ENCODE measurements around the gene FRRS1.

Gene FRRS1

DNA sequence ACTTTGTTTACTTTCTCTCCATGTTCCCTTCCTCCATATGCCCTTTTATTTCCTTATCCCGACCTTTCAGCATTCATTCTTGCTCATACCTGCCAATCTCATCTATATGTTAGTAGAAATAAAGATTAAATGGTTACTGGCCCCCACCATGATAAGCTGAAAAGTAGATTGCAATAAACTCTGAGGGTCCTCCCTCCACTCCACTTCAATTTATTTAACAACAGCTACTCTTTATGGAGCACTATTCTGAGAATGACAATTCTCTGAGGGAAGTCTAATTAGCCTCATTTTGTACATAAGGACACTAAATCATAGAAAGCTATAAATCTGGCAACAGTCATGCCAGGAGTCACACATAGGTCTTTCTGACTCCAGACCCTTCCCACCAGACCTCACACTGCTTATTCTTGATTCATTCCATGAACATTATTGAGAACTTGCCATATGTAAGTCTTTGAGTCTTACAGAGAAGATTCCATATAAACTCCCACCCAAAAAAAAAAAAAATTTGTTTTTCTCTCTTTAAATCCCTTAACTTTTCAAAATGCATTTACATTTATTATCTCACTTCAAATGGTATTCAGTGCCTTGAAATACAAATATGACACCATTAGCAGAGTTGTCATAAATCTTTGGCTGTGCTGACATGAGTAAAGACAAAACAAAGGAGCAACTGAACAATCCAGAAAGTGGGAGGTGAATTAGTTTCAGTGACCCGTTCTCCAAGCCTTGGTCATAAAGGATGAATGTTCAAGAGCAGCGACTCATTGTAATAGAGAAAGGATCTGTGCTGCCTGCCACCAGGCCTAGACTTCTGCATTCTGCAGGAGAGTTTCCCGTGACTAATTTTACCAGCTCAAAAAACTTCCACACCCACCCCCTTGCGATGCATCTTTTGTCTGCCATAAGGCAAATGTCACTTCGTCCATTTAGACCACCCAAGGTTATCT is 92.0 kb downstream of the FRRS1 start:
- Mint-ChIP-seq H3K27me3 (ENCODE audit: low read depth) (peaks cover 14% of the 10 kb centered on the region), H3K36me3 (ENCODE audit: low read depth) (no peaks in the 10 kb centered on the region), H3K27ac (no peak overlapping the region), H3K9me3 (no peaks in the 10 kb centered on the region), H3K4me3 (no peak overlapping the region), H3K4me1 (ENCODE audit: low read depth) (no peaks in the 10 kb centered on the region)
- DNase-seq (ENCODE audit: low spot score), result no peak

DNA sequence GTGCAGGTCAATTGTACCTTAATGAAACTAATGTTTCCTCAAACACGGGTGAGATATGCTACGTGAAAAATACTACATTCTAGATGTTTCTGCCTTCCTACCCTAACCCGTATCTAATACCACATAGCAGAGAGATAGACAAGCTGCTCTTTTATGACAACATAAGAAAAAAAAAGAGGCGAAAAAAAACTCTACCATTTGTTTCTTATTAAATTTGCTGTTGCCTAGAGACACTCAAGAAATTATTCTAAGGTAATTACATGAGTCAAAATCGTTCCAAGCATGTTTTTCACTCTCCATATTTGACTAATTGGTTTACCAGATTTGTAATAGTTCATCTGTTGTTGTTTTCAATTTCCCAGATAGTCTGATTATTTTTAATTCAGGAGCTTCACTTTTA is 93.1 kb downstream of the FRRS1 start:
- no peak for DNase-seq (ENCODE audit: low spot score)
- H3K27me3 Mint-ChIP-seq (ENCODE audit: low read depth), result peaks cover 14% of the 10 kb centered on the region

DNA sequence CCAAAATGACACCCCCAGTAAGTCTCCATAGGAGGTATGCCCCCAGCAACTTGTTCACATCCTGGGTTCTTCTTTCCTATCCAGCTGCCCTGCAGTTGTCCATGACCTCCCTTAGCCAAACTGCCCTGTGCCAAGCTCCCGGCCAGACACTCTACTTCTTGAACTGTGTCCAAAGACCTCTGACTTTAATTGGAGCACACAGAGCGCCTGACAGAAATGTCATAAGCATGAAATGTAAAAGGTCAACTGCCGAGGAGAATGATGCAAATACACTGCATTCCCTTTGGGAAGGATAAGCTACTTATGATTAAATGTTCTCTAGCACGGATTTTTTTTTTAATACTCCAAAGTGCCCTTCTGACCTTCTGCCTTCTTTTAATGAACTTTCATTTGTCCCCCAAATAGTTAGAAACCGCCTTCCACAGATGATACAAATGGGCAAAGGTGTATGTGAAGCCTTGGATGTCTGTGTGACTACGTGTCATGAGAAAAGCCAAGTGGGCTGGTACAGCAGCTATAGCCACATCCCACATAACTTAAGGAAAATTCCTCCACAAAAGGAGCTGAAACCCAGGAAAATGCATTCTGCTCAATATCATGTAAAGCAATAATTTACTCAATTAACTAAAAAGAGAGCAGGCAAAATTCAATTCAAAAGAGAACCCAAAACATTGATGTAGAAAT is 93.8 kb downstream of the FRRS1 start:
- Mint-ChIP-seq H3K4me3 (no peak overlapping the region), H3K27ac (no peak overlapping the region), H3K9me3 (no peaks in the 10 kb centered on the region), H3K4me1 (ENCODE audit: low read depth) (no peaks in the 10 kb centered on the region), H3K36me3 (ENCODE audit: low read depth) (no peaks in the 10 kb centered on the region), H3K27me3 (ENCODE audit: low read depth) (peaks cover 14% of the 10 kb centered on the region)
- DNase-seq (ENCODE audit: low spot score), result no peak

More for the DNA sequence above, 93.1 kb downstream of the FRRS1 start:
- H3K9me3 Mint-ChIP-seq, result no peaks in the 10 kb centered on the region
- H3K36me3 Mint-ChIP-seq (ENCODE audit: low read depth), result no peaks in the 10 kb centered on the region
- H3K27ac Mint-ChIP-seq, result no peak overlapping the region
- no peaks in the 10 kb centered on the region for H3K4me1 Mint-ChIP-seq (ENCODE audit: low read depth)
- H3K4me3 Mint-ChIP-seq, result no peak overlapping the region

DNA sequence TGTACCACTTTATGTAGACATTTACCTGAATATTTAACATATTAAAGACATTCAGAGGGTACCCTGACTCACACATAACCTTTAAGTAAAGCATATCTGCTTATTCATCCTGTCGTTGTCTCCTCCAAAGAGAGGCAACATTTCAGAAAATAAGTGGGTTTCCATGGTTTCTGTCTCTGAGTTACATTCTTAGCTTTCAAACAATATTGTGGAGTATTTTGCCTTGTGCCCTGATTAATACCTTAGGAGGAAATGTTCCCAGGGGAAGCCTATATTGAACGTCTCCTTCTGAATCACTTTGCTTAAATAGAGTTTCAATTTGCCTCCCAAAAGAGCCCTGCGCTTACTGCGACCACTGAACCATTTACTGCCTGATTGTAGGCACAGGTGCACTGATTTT is 94.4 kb downstream of the FRRS1 start:
- no peak overlapping the region for H3K27ac Mint-ChIP-seq

DNA sequence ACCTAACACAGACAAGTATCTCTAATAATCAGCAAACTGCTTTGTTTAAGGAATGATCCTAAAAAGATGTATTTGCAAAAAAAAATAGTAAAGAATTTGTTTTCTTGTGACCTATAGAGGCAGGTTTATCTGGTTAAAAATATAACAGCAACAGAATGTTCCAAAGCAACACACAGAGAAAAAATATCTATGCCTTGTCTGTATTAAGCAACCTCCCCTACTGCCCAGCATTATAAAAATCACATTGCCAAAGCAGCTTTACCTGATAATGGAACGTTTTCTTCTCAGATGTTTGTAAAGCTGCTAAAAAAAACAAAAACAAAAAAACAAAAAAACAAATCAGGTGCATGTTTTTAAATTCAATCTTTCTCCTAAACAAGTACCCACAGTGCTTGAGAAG is 95.9 kb downstream of the FRRS1 start:
- no peaks in the 10 kb centered on the region for H3K36me3 Mint-ChIP-seq (ENCODE audit: low read depth)
- no peaks in the 10 kb centered on the region for H3K4me1 Mint-ChIP-seq (ENCODE audit: low read depth)
- peaks cover 8% of the 10 kb centered on the region for H3K27me3 Mint-ChIP-seq (ENCODE audit: low read depth)
- no peak overlapping the region for H3K27ac Mint-ChIP-seq
- no peaks in the 10 kb centered on the region for H3K9me3 Mint-ChIP-seq
- DNase-seq (ENCODE audit: low spot score), result no peak
- no peak overlapping the region for H3K4me3 Mint-ChIP-seq

More for the DNA sequence above, 94.4 kb downstream of the FRRS1 start:
- Mint-ChIP-seq H3K36me3 (ENCODE audit: low read depth) (no peaks in the 10 kb centered on the region), H3K9me3 (no peaks in the 10 kb centered on the region), H3K4me3 (no peak overlapping the region), H3K4me1 (ENCODE audit: low read depth) (no peaks in the 10 kb centered on the region), H3K27me3 (ENCODE audit: low read depth) (peaks cover 16% of the 10 kb centered on the region)
- DNase-seq (ENCODE audit: low spot score), result no peak

DNA sequence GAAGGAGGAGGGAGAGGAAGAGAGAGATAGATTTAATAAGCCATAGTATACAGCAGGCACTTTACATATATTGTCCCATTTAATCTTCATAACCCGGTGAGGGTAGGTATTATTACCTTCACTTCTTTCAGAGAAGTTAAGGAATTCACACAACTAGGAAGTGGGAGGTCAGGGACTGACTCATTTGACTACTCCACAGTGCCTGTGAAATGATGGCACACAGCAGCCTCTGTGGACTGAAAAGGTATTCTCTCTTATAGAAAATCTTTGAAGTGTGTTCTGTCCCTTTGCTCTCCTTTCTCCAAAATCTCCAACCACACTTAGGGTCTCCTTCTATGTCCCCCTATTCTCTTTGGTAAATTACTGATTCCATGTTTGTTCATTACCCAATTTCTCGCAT is 96.6 kb downstream of the FRRS1 start:
- Mint-ChIP-seq H3K36me3 (ENCODE audit: low read depth) (no peaks in the 10 kb centered on the region), H3K9me3 (no peaks in the 10 kb centered on the region), H3K27me3 (ENCODE audit: low read depth) (peaks cover 8% of the 10 kb centered on the region), H3K27ac (no peak overlapping the region), H3K4me3 (no peak overlapping the region), H3K4me1 (ENCODE audit: low read depth) (no peaks in the 10 kb centered on the region)
- DNase-seq (ENCODE audit: low spot score), result no peak

DNA sequence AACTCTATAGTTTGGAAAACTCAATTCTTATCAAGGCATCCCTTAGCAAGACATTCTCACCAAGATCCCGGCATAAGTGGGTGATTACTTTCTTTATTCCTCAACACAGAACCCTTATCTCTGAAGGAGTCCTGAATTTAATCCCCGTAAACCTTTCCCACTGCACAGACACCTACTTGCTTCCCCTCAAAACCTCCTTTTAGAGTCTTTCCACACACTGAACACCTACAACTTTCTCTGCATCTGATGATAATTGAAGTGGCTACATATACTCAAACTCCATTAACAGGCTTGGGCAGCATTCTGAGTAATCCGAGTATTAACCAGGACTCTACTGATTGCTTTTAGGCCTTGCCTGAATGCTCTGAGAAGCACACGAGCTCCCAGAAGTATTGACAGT is 97.1 kb downstream of the FRRS1 start:
- peaks cover 5% of the 10 kb centered on the region for H3K27me3 Mint-ChIP-seq (ENCODE audit: low read depth)
- H3K4me3 Mint-ChIP-seq, result no peak overlapping the region
- H3K27ac Mint-ChIP-seq, result no peak overlapping the region

DNA sequence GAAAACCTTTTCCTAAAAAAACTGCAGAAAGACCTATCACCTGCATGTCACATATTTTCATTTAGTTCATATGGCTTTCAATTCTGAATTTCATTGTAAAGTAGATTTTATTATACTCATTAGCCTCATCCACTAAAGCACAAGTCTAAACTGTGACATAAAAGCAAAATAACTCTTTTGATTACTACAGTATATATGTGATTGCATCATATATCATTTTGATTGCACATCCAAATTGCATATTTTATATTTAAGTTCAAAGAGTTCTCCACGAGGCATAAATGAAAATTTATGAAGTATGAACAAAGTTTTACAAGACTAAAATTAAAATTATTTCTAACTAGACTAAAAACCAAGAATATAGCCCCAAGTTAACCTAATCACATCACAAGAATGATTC is 101.2 kb downstream of the FRRS1 start:
- Mint-ChIP-seq H3K36me3 (ENCODE audit: low read depth) (no peaks in the 10 kb centered on the region), H3K27ac (no peak overlapping the region), H3K27me3 (ENCODE audit: low read depth) (peaks cover 6% of the 10 kb centered on the region), H3K4me1 (ENCODE audit: low read depth) (no peaks in the 10 kb centered on the region), H3K9me3 (no peaks in the 10 kb centered on the region), H3K4me3 (no peak overlapping the region)
- DNase-seq (ENCODE audit: low spot score), result no peak

More for the DNA sequence above, 97.1 kb downstream of the FRRS1 start:
- Mint-ChIP-seq H3K9me3 (no peaks in the 10 kb centered on the region), H3K4me1 (ENCODE audit: low read depth) (no peaks in the 10 kb centered on the region), H3K36me3 (ENCODE audit: low read depth) (no peaks in the 10 kb centered on the region)
- no peak for DNase-seq (ENCODE audit: low spot score)

DNA sequence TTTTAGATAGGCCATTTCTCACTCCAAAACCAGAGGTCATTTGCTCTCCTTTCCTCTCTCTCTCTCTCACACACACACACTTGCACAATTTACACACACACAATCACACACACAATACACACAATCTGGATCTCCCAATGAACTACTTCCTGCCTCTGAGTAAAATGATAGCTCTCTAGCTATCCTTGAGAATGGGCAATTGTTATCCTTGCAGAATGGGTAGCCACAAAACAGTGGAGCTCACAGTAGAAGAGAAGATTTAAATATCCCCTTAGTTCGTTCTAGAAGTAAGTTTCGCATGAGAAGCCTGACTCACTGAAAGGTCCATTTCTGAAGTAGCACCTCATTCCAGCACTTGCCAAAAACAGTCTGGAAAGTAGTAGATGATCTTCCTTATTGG is 102.9 kb downstream of the FRRS1 start:
- no peak for DNase-seq (ENCODE audit: low spot score)
- Mint-ChIP-seq H3K9me3 (no peaks in the 10 kb centered on the region), H3K27ac (no peak overlapping the region), H3K36me3 (ENCODE audit: low read depth) (no peaks in the 10 kb centered on the region), H3K27me3 (ENCODE audit: low read depth) (peaks cover 6% of the 10 kb centered on the region), H3K4me1 (ENCODE audit: low read depth) (no peaks in the 10 kb centered on the region), H3K4me3 (no peak overlapping the region)

DNA sequence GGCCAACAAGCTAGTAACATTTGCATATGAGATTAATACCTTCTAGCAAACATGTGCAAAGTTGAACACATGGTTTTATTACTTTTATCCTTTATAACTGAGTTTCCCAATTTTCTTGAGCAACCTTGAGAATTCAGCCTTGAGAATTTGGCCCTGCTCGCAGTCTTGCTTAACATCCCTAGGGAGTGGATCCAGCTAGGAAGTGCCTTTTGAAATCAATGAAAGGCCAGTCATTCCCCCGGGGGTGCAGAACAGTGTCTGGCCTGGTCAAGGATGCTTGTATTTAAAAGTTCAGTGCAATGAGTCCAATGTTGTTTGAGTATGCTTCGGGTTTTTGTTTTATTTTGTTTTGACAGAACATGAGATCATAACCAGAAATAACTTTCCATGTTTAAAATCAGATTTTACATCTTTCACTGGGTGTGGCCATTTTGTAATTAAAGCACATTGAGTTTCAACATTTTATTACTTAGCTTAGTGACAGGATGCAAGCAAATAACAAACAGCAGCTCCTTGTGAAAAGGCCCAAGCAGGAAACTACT is 103.8 kb downstream of the FRRS1 start:
- H3K36me3 Mint-ChIP-seq (ENCODE audit: low read depth), result no peaks in the 10 kb centered on the region

DNA sequence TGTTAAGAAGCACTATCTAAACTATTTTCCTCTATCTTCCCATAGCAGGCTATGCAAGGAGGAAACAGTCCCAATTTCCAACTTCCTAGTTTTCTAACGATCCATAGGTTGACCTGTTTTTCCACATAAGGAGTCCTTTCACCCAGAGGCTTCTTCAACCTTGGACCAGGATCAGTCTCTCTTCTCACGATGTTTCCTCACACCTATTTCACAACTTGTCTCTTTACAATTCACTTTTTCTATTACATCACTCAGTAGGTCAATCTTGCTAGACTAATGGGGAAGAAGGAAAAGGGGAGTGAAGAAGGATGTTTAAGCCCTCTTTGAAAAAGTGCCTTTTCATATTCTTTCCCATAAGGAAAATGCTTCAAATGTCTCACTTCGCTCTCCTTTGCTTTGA is 104.7 kb downstream of the FRRS1 start:
- Mint-ChIP-seq H3K36me3 (ENCODE audit: low read depth) (no peaks in the 10 kb centered on the region), H3K4me3 (no peak overlapping the region), H3K27me3 (ENCODE audit: low read depth) (peaks cover 4% of the 10 kb centered on the region), H3K4me1 (ENCODE audit: low read depth) (no peaks in the 10 kb centered on the region), H3K27ac (no peak overlapping the region), H3K9me3 (no peaks in the 10 kb centered on the region)
- no peak for DNase-seq (ENCODE audit: low spot score)

More for the DNA sequence above, 103.8 kb downstream of the FRRS1 start:
- H3K4me1 Mint-ChIP-seq (ENCODE audit: low read depth), result no peaks in the 10 kb centered on the region
- no peak overlapping the region for H3K27ac Mint-ChIP-seq
- peaks cover 6% of the 10 kb centered on the region for H3K27me3 Mint-ChIP-seq (ENCODE audit: low read depth)
- H3K4me3 Mint-ChIP-seq, result no peak overlapping the region
- DNase-seq (ENCODE audit: low spot score), result no peak
- no peaks in the 10 kb centered on the region for H3K9me3 Mint-ChIP-seq

DNA sequence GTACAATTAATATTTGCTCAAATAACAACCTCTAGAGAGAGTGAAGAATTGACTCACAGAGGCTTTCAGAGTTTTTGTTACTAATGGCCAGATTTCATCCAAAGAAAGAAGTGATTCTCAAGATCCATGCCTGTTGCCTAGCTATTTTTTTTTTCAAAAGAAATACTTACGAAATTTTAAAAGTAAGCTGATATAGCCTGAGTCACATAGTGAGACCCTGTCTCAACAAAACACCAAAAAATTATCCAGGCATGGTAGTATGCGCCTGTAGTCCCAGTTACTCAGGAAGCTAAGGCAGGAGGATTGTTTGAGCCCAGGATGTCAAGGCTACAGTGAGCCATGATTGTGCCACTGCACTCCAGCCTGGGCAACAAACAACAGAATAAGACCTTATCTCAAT is 105.9 kb downstream of the FRRS1 start:
- H3K36me3 Mint-ChIP-seq (ENCODE audit: low read depth), result no peaks in the 10 kb centered on the region
- DNase-seq (ENCODE audit: low spot score), result no peak
- H3K4me1 Mint-ChIP-seq (ENCODE audit: low read depth), result no peaks in the 10 kb centered on the region
- H3K27me3 Mint-ChIP-seq (ENCODE audit: low read depth), result peaks cover 4% of the 10 kb centered on the region
- H3K9me3 Mint-ChIP-seq, result no peaks in the 10 kb centered on the region
- no peak overlapping the region for H3K27ac Mint-ChIP-seq
- H3K4me3 Mint-ChIP-seq, result no peak overlapping the region

DNA sequence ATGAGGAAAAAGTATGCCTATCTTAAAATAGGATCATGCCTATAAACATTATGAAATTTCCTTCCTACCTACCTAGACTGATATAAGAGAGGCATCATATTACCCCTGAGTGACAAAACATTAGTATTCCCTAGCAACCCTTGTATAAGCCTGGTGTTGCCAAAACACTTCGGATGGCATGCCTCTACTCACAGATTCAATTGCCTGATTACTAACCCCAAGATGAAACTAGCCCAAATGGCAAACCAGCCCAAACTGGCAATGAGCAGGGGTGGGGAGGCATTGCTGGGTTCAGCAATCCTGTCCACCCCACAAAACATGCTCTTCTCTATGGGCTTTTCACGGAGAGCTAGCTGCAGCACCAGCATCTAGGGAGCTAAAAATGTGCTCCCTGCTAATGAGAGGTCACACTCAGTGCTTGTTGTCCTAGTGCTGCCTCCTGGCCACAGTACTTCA is 106.7 kb downstream of the FRRS1 start:
- Mint-ChIP-seq H3K27ac (no peak overlapping the region), H3K27me3 (ENCODE audit: low read depth) (peaks cover 4% of the 10 kb centered on the region), H3K9me3 (no peaks in the 10 kb centered on the region), H3K36me3 (ENCODE audit: low read depth) (no peaks in the 10 kb centered on the region), H3K4me1 (ENCODE audit: low read depth) (no peaks in the 10 kb centered on the region), H3K4me3 (no peak overlapping the region)
- DNase-seq (ENCODE audit: low spot score), result no peak

All from T-helper 2 cell treated with Interferon-gamma antibody and Interleukin-4, amounts not matched to agents 5 μg/mL and 100 μg/mL, for 36 hours (primary cell).